MV-4-11 (cell line): ENCODE data around the gene ZNF853.
A peak's percentile ranks its signal among the peaks of the same experiment; 100 is the strongest.

Experiments used
- DNase-seq: peaks from one replicate; lab custom pipeline; 2025; lab: John Stamatoyannopoulos, UW

The ZNF853 gene

DNA sequence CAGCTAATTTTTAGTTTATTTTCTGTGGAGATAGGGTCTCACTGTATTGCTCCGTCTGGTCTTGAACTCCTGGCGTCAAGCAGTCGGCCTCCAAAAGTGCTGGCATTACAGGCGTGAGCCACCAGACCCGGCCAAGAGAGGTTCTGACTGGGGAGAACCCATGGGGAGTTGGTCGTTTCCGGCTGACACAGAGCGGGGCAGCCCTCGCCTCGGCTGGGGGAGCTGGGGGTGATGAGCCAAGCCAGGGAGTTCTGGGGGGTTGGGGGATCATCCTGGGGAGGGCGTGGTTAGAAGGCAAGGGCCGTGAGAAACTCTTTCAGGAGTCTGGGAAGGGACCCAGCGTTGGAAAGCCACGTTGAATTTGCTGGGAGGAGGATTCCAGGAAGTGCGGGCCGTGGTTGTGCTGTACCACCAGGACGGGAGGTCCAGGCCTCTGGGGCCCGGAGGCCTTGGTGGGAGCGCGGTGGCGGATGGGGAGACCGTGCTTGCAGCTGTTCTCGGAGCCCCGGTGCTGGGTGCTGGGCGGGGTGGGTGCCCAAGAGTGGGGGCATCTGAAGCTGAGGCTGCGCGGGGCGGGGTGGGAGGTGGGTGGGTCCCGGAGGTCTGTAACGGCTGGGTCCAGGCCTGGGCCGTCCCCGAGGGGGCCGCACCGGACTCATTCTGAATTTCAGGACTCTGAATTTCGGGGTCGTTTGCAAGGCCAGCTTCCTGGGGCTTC, 8.4 kb upstream of the ZNF853 start:
- DNase-seq = no peak

DNA sequence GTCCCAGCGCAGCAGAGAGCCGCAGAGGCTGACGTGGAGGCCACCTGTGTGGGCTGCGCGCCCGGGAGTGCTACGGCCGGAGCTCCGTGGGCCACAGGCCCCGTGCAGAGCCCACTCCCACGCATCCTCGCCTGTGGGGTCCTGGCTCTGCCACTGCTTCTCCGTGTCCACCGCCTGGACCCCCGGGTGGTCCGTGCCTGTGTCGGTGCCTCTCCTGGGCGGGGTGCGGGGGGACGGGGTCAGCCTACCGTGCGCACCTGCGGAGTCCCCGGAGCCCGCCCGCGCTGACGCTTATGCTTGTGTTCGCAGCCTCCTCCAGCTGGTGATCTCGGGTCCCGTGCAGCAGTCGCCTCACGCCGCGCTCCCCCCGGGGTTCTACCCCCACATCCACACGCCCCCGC, 7.8 kb upstream of the ZNF853 start:
- DNase-seq = no peak

DNA sequence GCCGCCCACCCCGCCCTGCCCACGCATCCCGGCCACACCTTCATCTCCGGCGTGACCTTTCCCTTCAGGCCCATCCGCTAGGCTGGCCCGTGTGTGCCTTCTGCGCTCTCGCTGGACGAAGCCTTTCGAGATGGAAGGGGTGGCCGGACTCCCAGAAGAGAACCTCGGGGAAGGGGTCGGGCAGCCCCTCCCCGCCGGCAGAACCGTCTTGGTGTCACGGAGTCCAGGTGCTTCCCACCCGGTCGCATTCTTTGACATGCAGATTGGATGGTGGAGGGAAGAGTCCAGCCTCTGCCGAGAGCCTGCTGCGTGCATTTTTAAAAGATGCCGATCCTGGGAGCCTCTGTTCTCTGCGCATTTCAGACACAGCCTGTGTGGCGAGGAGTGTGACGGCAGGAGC, 7.3 kb upstream of the ZNF853 start:
- no peak for DNase-seq

DNA sequence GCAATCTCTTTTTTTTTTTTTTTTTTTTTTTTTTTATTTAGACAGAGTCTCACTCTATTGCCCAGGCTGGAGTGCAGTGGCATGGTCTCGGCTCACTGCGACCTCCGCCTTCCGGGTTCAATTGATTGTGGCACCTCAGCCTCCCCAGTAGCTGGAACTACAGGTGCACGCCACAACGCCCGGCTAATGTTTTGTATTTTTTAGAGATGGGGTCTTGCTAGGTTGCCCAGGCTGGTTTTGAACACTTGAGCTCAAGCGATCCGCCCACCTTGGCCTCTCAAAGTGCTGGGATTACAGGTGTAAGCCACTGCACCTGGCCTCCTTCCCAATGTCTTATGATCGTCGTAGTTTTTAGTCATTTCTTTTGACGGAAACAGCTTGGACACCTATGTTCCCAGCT, 6.6 kb upstream of the ZNF853 start:
- no peak for DNase-seq

DNA sequence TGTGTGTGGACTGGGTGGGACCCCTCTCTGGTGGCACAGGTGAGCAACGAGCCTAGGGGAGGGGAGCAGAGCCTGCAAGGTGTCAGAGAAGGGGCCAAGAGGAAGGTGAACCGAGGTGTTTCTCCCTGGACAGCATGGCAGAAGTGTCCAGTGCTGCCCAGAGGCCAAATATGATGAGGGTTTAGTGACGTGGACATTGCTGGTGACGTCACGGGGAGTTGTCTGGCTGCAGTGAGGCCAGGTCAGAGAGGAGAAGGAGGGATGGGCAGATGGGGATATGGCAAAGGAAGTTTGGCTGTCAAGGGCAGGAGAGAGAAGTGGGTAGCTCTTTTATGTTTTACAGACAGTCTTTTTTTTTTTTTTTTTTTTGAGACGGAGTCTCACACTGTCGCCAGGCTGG, 2.6 kb upstream of the ZNF853 start:
- no peak for DNase-seq

DNA sequence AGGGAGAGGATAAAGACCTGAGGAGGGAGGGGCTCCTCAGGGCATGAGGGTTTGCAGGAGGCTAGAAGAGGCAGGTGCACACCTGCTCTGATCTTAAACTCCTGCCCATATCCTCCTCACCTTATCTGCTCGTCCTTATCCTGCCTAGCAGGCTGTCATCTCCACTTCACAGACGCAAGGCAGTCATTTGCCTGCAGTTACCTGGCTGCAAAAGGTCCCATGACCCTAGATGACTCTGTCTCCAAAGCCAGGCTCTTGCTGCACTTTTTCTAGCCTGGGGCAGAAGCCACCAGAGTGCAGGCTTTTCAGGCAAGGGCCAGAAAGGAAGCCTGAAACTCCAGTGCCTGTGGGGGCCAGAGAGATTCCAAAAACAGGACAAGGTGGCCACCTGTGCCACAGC, 1.7 kb upstream of the ZNF853 start:
- no peak for DNase-seq

DNA sequence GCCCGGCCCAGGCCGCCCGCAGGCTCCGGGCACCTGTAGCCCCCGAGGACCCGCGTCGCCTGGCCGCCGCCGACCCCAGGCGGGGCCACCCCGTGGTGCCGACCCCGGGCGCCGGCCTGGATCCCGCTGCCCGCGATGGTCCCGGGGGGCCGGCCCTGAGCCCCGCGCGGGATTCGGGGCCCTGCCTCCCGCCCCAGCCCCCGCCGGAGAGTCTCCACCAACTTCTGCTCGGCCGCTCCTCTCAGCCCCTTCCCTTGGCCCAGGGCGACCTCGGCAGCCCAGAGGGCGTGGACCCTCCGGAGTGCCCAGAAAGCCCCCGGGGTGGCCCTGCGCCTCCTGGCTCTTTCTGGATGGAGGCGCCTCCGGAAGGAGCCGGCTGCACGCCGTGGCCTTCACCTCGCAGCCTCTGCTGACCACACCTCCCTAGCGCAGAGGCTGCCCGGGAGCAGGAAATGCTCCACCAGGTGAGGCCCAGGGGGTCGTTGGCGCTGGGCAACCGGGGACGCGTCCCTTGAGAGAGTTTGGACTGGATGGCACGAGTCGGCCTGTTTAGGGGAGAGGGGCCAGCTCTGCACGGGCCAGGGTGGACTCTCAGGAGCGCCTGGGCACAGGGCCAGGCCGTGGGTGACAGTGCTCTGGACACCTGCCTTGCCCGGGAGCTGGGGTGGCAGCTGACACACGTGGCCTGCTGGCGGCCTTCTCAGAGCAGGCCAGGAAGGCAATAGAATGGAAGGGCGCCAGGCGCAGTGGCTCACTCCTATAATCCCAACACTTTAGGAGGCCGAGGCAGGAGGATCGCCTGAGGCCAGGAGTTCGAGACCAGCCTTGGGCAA, 529 bp downstream of the ZNF853 start:
- no peak for DNase-seq

DNA sequence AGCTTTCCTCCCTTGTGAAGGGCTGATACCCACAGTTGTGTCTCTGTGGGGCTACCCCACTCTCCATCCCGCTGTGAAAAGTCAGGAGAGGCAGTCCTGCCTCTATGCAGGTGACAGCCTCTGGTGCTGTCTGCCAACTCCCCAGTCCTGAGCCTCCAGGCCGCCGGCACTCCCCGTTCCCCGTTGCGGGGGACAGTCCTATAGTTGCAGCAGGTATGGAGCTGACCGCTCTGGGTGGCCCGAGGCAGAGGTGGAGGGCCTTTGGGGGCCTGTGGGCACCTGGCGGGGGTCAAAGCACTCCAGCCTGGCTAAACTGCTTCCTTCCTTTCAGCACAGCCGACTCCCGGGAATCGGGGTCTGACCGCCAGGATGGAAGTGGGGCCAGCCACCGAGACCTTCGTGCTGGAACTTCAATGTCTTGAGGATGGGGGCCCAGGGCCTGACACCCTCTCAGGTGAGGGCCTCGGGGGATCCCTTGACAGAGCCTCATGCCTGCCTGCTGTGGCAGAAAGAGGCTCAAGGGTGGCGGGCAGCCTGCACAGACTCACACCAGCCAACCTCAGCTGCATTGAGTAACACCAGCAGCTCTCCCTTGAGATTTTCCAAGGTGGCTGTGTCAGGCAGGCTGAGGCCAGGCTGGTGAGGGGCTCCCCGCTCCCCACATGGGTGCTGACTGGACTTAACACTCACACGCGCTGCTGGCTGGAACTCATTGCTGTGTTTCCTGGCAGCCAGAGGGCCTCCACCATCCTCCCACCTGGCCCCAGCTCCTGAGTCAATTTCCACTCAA, 1.6 kb downstream of the ZNF853 start:
- DNase-seq = no peak

DNA sequence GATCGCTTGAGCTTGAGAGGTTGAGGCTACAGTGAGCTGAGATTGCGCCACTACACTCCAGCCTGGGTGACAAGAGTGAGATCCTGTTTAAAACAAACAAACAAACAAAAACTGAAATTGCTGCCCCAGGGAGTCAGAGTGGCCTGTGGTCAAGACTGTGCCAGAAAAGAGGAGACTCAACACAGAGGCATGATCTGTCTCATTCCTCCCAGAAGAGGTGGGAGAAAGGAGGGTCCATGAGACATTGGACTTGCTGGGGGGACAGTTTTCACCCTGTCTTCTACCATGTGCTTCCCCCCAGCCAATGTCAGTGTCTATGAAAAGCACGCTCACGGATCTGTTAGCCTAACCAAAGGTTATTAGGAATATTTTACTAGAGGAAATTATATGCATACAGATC, 3.2 kb downstream of the ZNF853 start:
- DNase-seq = no peak

DNA sequence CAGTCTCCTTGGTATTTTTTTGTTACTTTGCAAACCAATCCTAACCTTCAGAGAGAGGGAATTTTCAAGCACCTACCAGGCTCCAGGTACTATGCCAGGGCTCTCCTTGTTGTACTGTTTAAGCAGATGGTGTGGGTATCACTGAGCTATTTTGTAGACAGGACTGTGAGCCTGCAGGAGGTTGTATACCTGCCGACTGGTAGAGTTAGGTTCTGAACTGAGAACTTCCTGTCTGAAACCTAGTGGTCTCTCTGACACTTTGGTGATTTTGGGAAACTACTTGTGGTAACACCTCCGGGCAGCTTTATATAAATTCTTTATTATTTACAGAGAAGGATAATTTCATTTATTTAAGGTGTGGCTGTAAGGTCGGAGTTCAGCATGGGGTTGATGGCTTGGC, 4.6 kb downstream of the ZNF853 start:
- DNase-seq = no peak

DNA sequence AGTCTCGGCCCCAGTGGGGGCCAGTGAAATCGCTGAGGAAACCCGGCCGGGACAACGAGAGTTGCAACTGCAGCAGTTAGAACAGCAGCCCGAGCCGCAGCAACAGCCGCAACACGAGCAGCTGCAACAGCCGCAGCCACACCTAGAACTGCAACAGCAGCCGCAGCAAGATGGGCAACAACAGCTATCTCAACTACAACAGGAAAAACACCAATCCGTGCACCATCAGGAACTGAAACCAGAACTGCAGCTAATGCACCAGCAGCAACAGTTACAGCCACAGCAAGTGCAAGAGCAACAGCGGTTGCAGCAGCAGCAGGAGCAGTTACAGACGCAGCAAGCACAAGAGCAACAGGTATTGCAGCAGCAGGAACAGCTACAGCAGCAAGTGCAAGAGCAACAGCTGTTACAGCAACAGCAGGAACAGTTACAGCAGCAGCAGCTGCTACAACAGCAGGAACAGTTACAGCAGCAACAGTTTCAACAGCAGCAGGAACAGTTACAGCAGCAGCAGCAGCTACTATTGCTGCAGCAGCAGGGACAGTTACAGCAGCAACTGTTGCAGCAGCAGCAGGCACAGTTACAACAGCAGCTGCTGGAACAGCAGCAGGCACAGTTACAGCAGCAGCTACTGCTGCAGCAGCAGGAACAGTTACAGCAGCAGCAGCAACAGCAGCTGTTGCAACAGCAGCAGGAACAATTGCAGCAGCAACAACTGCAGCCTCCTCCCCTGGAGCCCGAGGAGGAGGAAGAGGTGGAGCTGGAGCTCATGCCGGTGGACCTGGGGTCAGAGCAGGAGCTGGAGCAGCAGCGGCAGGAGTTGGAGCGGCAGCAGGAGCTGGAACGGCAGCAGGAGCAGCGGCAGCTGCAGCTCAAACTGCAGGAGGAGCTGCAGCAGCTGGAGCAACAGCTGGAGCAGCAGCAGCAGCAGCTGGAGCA, 6.1 kb downstream of the ZNF853 start:
- peak; percentile 76 for DNase-seq

DNA sequence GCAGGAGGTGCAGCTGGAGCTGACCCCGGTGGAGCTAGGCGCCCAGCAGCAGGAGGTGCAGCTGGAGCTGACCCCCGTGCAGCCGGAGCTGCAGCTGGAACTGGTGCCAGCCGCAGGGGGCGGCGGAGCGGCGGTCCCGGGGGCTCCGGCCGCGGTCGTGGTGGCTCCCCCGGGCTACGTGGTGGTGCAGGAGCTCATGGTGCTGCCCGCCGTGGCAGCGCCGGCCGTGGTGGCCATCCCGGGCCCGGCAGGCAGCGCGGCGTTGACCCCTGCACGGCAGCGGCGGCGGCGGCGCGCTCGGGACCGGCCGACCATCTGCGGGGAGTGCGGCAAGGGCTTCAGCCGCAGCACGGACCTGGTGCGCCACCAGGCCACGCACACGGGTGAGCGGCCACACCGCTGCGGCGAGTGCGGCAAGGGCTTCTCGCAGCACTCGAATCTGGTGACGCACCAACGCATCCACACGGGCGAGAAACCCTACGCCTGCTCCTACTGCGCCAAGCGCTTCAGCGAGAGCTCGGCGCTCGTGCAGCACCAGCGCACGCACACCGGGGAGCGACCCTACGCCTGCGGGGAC, 6.8 kb downstream of the ZNF853 start:
- no peak for DNase-seq

DNA sequence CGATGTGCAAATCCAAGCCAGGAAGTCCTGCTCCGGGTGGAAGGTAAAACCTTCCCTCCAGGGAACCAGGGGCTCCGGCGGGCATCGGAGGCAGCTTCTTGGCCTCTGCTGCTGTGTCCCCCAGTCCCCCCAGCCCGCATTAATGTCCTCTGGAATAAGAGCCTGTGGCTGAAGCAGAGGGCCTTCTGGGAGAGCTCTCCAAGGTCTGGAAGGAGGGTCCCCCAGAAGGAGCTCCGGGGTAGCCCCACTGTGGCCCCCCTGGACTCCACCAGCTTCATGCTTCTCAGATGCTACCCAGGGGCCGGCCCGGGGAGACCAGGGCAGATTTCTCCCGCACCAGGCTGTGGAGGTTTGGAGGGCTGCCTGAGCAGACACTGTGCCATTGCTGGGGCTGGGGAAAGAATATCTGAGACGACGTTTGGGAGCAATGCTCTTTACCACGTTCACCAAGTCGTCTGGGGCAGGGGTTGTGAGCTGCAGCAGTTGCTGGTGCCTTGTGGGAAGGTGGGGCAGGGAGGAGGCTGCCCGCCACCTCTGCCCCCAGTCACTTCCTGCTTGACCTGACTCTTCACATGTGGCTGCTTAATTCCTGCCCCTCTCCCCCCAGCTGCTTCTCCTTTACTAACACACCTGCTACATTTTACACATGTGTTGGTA, 8.3 kb downstream of the ZNF853 start:
- peak; percentile 0 for DNase-seq

DNA sequence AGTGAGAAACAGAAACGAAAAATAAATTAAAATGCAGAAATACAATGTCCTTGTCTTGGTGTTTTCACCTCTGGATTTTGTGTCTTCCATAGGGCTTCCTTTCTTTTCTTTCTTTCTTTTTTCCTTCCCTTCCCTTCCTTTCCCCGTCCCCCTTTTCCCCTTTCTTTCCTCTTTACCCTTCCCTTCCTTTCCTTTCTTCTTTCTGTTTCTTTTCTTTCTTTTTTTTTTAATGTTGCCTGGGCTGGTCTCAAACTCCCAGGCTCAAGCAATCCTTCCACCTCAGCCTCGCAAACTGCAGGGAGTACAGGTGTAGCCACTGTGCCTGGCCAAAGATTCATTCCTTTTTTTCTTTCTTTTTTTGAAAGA, 8.8 kb downstream of the ZNF853 start:
- DNase-seq = no peak

DNA sequence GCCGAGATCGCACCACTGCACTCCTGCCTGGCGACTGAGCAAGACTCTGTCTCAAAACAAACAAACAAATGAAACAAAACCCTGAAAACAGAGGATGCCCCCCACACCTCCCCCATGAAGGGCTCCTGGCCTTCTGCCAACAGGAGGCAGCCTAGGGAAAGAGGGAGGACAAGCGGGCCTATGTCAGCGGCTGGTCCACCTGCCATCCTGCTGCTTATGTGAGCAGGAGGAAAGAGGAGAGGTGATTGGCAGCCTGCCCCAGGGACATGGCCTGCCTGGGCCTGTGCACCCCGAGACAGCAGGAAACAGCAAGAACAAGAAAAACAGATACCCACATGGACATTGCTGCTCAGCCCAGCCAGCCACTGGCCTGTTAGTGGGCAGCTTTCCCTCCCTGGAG, 12.6 kb downstream of the ZNF853 start:
- no peak for DNase-seq

DNA sequence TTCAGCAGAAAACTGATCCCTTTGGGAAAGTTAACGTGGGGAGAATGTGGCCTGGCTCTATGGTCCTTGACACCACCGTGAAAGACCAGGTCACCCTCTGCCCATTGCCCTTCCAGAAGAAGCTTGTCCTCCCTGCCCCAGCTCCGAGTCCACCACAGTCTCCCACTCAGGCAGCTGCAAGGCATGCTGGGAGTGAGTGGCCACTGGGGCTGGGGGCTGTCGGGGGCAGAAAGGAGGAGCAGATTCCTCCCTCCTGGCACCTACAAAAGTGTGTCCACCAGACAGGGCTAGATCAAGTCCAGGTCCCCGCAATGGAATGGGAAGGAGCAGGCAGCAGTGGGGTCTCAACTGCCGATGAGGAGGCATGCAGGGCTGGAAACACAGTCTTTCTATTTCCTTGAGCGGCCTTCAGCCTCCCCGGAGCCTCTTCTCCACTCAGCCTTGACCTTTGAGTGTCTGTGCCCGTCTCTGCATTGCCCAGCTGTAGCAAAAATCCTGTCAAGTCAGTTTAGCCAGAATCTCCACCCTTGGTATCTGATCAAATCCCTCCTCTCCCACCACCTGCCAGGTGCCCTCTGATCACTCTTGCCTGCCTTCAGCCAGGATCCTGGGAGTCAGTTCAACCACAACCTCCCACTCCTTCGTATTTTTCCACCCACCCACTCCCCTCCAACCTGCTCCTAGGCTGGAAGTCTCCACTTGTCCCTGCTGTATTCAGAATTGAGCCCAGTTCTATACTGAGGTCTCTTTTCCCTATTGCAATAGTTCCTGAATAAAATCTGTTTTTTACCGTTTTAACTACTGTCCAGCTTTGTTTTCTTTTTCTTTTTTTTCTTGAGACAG, 14.8 kb downstream of the ZNF853 start:
- DNase-seq = no peak

DNA sequence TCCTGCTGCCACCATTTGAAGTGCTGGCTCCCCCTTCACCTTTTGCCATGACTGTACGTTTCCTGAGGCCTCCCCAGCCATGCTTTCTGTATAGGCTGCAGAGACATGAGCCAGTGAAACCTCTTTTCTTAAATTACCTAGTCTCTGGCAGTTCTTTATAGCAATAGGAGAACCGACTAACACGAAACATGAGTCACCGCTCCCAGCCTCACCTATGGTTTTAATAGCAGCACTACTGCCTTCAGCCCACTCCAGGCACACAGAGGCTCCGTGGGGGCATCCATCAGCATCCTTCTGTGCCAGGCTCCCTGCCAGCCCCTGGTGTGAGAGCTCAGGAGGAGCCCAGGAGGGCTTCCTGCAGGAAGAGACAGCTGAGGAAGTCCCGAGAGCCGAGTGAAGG, 16.2 kb downstream of the ZNF853 start:
- DNase-seq = no peak

DNA sequence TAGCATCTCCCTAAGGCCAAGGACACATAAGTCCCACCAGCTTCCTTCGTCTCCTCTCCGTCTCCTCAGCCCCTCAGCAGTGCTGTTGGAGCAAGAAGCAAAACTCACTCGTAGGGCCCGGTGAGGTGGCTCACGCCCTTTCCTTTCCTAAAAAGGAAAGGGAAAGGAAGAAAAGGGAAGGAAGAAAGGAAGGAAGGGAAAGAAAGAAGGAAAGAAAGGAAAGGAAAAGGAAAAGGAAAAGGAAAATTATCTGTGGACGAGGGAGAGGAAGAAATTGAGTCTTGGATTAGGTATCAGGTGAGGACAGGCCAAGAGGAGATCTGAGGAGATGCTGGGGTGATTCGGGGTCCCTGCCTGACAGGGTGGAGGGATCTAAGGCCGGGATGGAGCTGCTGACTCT, 18.6 kb downstream of the ZNF853 start:
- no peak for DNase-seq

DNA sequence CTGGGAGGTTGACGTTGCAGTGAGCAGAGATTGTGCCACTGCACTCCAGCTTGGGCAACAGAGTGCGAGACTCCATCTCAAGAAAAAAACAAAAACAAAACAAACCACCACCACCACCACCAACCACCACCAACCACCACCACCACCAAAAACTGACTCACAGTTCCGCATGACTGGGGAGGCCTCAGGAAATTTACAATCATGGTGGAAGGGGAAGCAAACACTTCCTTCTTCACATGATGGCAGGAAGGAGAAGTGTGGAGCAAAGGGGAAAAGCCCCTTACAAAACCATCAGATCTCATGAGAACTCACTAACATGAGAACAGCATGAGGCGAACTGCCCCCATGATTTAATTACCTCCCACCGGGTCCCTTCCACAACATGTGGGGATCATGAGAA, 19.6 kb downstream of the ZNF853 start:
- DNase-seq = peak; percentile 79
